GM23338 (cell line): Measurements from ENCODE around the gene DUOX1. TPM values are rescaled to one million over a fixed set of nuclear protein-coding genes. Genes with fewer than 3 reads are reported as not detected.

Experiments used
- ATAC-seq: fragments of 200-7000 bp; cut with Tn5 transposase; 3 replicates; pipeline ENCODE4 v1.9.1; 2020
- DNase-seq: peaks from one replicate; pipeline ENCODE4 v3.0.0-alpha.2; 2015; ENCODE audit warnings: low spot score
- H2AFZ ChIP-seq: fragments of 200-600 bp; sonication (generic); 2 replicates; pipeline ENCODE4 v1.8.0; 2016; ENCODE audit warnings: antibody characterized with exemption, mild to moderate bottlenecking, moderate library complexity
- H3F3A ChIP-seq: fragments of 200-600 bp; sonication (generic); replicated peaks from 2 replicates; pipeline ENCODE4 v1.8.0; 2017; ENCODE audit warnings: antibody characterized with exemption, mixed run types, low read depth
- H3K27ac ChIP-seq: fragments of 200-600 bp; sonication (generic); 2 replicates; pipeline ENCODE4 v1.6.1; 2016; ENCODE audit warnings: low read depth
- H3K27me3 ChIP-seq: fragments of 200-600 bp; sonication (generic); 2 replicates; pipeline ENCODE4 v1.8.0; 2016; ENCODE audit warnings: mild to moderate bottlenecking, mixed run types, moderate library complexity; ENCODE audit not compliant: insufficient read depth
- H3K36me3 ChIP-seq: fragments of 200-600 bp; sonication (generic); 2 replicates; pipeline ENCODE4 v1.8.0; 2016; ENCODE audit warnings: mild to moderate bottlenecking; ENCODE audit not compliant: insufficient read depth
- H3K4me1 ChIP-seq: fragments of 200-600 bp; sonication (generic); 2 replicates; pipeline ENCODE4 v1.8.0; 2016; ENCODE audit warnings: mild to moderate bottlenecking, moderate library complexity; ENCODE audit not compliant: insufficient read depth
- H3K4me2 ChIP-seq: fragments of 200-600 bp; sonication (generic); 2 replicates; pipeline ENCODE4 v1.7.1; 2017; ENCODE audit warnings: mixed run types
- H3K4me3 ChIP-seq: fragments of 200-600 bp; sonication (generic); 2 replicates; pipeline ENCODE4 v1.6.1; 2016; ENCODE audit warnings: mixed run types
- H3K79me2 ChIP-seq: fragments of 200-600 bp; sonication (generic); replicated peaks from 2 replicates; pipeline ENCODE4 v1.8.0; 2017; ENCODE audit warnings: mild to moderate bottlenecking; ENCODE audit not compliant: insufficient read depth
- H3K9me2 ChIP-seq: fragments of 200-600 bp; sonication (generic); 2 replicates; pipeline ENCODE4 v1.8.0; 2017; ENCODE audit not compliant: insufficient read depth
- H4K20me1 ChIP-seq: fragments of 200-600 bp; sonication (generic); replicated peaks from 2 replicates; pipeline ENCODE4 v1.8.0; 2017; ENCODE audit warnings: mild to moderate bottlenecking; ENCODE audit not compliant: insufficient read depth
- H3K27ac Mint-ChIP-seq: 2 replicates; pipeline ENCODE4 v1.8.0; 2020; ENCODE audit warnings: inconsistent platforms, mild to moderate bottlenecking, moderate library complexity, mixed read lengths
- H3K27me3 Mint-ChIP-seq: 3 replicates; pipeline ENCODE4 v1.8.0; 2022; ENCODE audit warnings: low read depth, mild to moderate bottlenecking, moderate library complexity, mixed read lengths, inconsistent platforms; ENCODE audit not compliant: insufficient read depth, poor library complexity
- H3K36me3 Mint-ChIP-seq: 3 replicates; pipeline ENCODE4 v1.8.0; 2021; ENCODE audit warnings: low read depth, mild to moderate bottlenecking, inconsistent platforms, moderate library complexity, mixed read lengths
- H3K4me1 Mint-ChIP-seq: 3 replicates; pipeline ENCODE4 v1.8.0; 2020; ENCODE audit warnings: mild to moderate bottlenecking, inconsistent platforms, mixed read lengths
- H3K4me3 Mint-ChIP-seq: 3 replicates; pipeline ENCODE4 v1.8.0; 2021; ENCODE audit warnings: moderate library complexity, mild to moderate bottlenecking, inconsistent platforms, mixed read lengths
- H3K9me3 Mint-ChIP-seq: 3 replicates; pipeline ENCODE4 v1.8.0; 2020; ENCODE audit warnings: moderate library complexity, mild to moderate bottlenecking, inconsistent platforms, mixed read lengths
- CREB1 ChIP-seq: fragments of 250-450 bp; sonication (Bioruptor Pico); IDR thresholded peaks from 2 replicates; pipeline ENCODE4 v1.5.0; 2020; ENCODE audit warnings: low read depth, mild to moderate bottlenecking, moderate library complexity
- ETS1 ChIP-seq: IDR thresholded peaks from 2 replicates; pipeline ENCODE4 v1.6.1; 2016; ENCODE audit warnings: antibody characterized with exemption
- EZH2 ChIP-seq: fragments of 200-600 bp; sonication (generic); IDR thresholded peaks from one replicate; pipeline ENCODE4 v1.8.0; 2017; ENCODE audit warnings: antibody characterized with exemption, mild to moderate bottlenecking, low read depth; ENCODE audit not compliant: unreplicated experiment
- EZH2phosphoT487 ChIP-seq: fragments of 200-600 bp; sonication (generic); IDR thresholded peaks from one replicate; pipeline ENCODE4 v1.8.1; 2018; ENCODE audit warnings: antibody characterized with exemption; ENCODE audit not compliant: unreplicated experiment
- JUNB ChIP-seq: IDR thresholded peaks from one replicate; pipeline ENCODE4 v1.6.1; 2016; ENCODE audit warnings: antibody characterized with exemption; ENCODE audit not compliant: unreplicated experiment
- NANOG ChIP-seq: IDR thresholded peaks from 2 replicates; pipeline ENCODE4 v1.6.1; 2016; ENCODE audit warnings: antibody characterized with exemption, borderline replicate concordance
- POLR2AphosphoS5 ChIP-seq: IDR thresholded peaks from 2 replicates; pipeline ENCODE4 v1.6.1; 2016; ENCODE audit warnings: antibody characterized with exemption, low read depth
- REST ChIP-seq: IDR thresholded peaks from one replicate; pipeline ENCODE4 v1.6.1; 2018; ENCODE audit warnings: antibody characterized with exemption; ENCODE audit not compliant: unreplicated experiment
- STAT1 ChIP-seq: IDR thresholded peaks from one replicate; pipeline ENCODE4 v1.6.1; 2016; ENCODE audit warnings: antibody characterized with exemption; ENCODE audit not compliant: unreplicated experiment
- ZNF114 ChIP-seq: fragments of 250-450 bp; sonication (Bioruptor Pico); IDR thresholded peaks from 2 replicates; pipeline ENCODE4 v1.5.0; 2020; ENCODE audit warnings: mild to moderate bottlenecking, moderate library complexity
- ZNF331 ChIP-seq: fragments of 250-450 bp; sonication (Bioruptor Pico); IDR thresholded peaks from 2 replicates; pipeline ENCODE4 v1.5.0; 2020; ENCODE audit warnings: low read depth, mild to moderate bottlenecking, moderate library complexity
- ZNF462 ChIP-seq: fragments of 250-450 bp; sonication (Bioruptor Pico); IDR thresholded peaks from 2 replicates; pipeline ENCODE4 v1.5.0; 2020; ENCODE audit warnings: mild to moderate bottlenecking, moderate library complexity
- polyA plus RNA-seq: library from polyadenylated mRNA; unstranded; fragments of >200 nt; fragmentation: Nextera tagmentation; extraction: Ambion mirVana; gene quantifications from 2 replicates; pipeline ENCODE4 v1.2.1, GENCODE V29; 2016
- total RNA-seq: library from RNA; depleted of rRNA; stranded (reverse); fragments of >200 nt; shearing (Covaris generic); gene quantifications from 2 replicates; pipeline ENCODE4 v1.2.3, GENCODE V29; 2014
- TF ChIP-seq, protein P1 (sequence below), 2 experiments: fragments of 200-600 bp in 1 of 2; sonication (generic) in 1 of 2; conservative IDR thresholded peaks; 2 replicates each; pipeline versions ENCODE4 v1.5.1 to v1.6.1; 2016 to 2017; ENCODE audit warnings: antibody characterized with exemption in 2 of 2, low read depth in 2 of 2, mild to moderate bottlenecking in 2 of 2, moderate library complexity in 1 of 2

The DUOX1 gene
- total and polyA plus RNA-seq, 2 experiments from 2014 or later: 0.69 to 0.73 TPM

DNA sequence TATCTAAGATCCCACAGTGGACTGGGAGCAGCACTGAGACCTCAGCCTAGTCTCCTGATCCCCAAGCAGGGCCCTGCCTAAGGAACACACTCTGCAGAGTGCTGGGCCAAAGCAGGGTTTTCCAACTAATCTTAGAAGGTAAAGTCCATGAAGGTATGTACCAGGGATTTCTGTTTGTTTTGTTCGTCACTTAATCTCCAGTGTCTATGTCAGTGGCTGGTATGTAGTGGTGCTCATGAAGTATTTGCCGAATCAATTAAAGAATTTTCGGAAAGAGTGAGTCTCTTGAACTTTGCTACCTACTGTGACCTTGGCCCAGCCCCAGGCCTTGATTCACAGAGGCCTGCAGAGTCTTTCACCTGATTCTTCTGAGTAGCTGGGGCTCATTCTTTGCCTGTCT, 1.7 kb downstream of the DUOX1 start:
- Histone ChIP-seq H3K4me3 (no peak overlapping the region), H4K20me1 (no peaks in the 10 kb centered on the region; the same call in 1 of the 2 replicates), H3K9me2 (no peaks in the 10 kb centered on the region), H3F3A (no peaks in the 10 kb centered on the region), H3K27me3 (peaks cover 99% of the 10 kb centered on the region), H3K4me1 (peaks cover 16% of the 10 kb centered on the region; the same call in 1 of the 2 replicates), H2AFZ (no peak overlapping the region), H3K36me3 (no peaks in the 10 kb centered on the region), H3K27ac (no peak overlapping the region), H3K4me2 (no peak overlapping the region), H3K79me2 (no peaks in the 10 kb centered on the region)
- Mint-ChIP-seq H3K36me3 (no peaks in the 10 kb centered on the region; the same call in 2 of the 3 replicates), H3K27me3 (peaks cover 85% of the 10 kb centered on the region), H3K4me1 (peaks cover 7% of the 10 kb centered on the region), H3K27ac (no peak overlapping the region), H3K4me3 (no peak overlapping the region), H3K9me3 (no peaks in the 10 kb centered on the region; the same call in 2 of the 3 replicates)
- DNase-seq (no peak), ATAC-seq (no peak)
- TF ChIP-seq JUNB (no peak), ZNF331 (CRISPR knock-in tag) (no peak), EZH2phosphoT487 (no peak), CREB1 (CRISPR knock-in tag) (no peak), ETS1 (no peak), ZNF462 (CRISPR knock-in tag) (no peak), EZH2 (no peak), STAT1 (no peak), ZNF114 (CRISPR knock-in tag) (no peak), NANOG (no peak), REST (no peak), POLR2AphosphoS5 (no peak)
- TF ChIP-seq, protein P1, sequence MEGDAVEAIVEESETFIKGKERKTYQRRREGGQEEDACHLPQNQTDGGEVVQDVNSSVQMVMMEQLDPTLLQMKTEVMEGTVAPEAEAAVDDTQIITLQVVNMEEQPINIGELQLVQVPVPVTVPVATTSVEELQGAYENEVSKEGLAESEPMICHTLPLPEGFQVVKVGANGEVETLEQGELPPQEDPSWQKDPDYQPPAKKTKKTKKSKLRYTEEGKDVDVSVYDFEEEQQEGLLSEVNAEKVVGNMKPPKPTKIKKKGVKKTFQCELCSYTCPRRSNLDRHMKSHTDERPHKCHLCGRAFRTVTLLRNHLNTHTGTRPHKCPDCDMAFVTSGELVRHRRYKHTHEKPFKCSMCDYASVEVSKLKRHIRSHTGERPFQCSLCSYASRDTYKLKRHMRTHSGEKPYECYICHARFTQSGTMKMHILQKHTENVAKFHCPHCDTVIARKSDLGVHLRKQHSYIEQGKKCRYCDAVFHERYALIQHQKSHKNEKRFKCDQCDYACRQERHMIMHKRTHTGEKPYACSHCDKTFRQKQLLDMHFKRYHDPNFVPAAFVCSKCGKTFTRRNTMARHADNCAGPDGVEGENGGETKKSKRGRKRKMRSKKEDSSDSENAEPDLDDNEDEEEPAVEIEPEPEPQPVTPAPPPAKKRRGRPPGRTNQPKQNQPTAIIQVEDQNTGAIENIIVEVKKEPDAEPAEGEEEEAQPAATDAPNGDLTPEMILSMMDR (conservative IDR thresholded peaks at IDR 0.05; ENCODE audit: low read depth in 2 of 2): no peak
